NB4 (cell line): ENCODE measurements around the gene LAMB3.

Experiments
- MAX ChIP-seq: IDR thresholded peaks from 2 replicates; pipeline ENCODE4 v1.6.1; 2011; ENCODE audit warnings: low read depth, low read length
- MYC ChIP-seq: IDR thresholded peaks from 2 replicates; pipeline ENCODE4 v1.6.1; 2011; ENCODE audit warnings: low read depth, low read length
- POLR2A ChIP-seq: IDR thresholded peaks from 2 replicates; pipeline ENCODE4 v1.6.1; 2011; ENCODE audit warnings: mild to moderate bottlenecking; ENCODE audit not compliant: insufficient read length; ENCODE audit errors: extremely low read depth
- TF ChIP-seq, protein P1 (sequence below): IDR thresholded peaks from one replicate; pipeline ENCODE4 v1.5.1; 2012; ENCODE audit warnings: low read depth, low read length

DNA sequence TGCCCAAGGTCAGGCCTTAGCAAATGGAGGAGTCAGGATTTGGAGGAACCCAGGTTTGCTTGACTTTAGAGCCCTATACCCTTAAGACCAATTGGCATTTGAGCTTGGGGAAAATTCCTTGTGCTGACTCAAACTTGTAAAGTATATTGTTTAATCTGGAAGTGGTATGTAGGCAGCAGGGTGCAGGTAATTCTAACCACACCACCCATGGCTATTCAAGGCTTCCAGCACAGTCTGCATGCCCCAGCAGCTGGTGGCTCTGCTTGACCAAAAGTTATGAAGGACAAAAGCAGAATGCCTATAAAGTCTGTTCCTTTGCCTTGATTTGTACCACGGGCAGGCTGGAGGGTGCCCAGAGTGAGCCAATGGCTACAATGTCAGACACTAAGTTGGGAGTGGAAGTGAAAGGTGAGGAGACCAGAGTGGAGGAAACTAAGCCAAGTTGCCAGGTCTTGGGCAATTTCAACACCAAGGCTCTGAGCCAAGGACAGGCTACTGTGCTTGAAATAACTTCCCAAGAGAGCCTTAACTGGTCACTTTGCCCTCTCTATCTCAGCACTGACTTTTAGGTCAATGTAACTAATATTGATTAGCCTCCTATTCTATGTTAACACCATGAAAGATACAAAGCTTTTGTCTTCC lies 18.3 kb upstream of the LAMB3 start:
- TF ChIP-seq POLR2A (no peak), MAX (no peak), MYC (no peak)
- TF ChIP-seq, protein P1, sequence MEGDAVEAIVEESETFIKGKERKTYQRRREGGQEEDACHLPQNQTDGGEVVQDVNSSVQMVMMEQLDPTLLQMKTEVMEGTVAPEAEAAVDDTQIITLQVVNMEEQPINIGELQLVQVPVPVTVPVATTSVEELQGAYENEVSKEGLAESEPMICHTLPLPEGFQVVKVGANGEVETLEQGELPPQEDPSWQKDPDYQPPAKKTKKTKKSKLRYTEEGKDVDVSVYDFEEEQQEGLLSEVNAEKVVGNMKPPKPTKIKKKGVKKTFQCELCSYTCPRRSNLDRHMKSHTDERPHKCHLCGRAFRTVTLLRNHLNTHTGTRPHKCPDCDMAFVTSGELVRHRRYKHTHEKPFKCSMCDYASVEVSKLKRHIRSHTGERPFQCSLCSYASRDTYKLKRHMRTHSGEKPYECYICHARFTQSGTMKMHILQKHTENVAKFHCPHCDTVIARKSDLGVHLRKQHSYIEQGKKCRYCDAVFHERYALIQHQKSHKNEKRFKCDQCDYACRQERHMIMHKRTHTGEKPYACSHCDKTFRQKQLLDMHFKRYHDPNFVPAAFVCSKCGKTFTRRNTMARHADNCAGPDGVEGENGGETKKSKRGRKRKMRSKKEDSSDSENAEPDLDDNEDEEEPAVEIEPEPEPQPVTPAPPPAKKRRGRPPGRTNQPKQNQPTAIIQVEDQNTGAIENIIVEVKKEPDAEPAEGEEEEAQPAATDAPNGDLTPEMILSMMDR = no peak
